GM12892 (cell line): ENCODE results near the gene GABRB1.

Experiments used
- POLR2A ChIP-seq: IDR thresholded peaks from 2 replicates; pipeline ENCODE4 v1.6.1; 2011; ENCODE audit warnings: low read depth, low read length, control low read depth
- POLR2AphosphoS5 ChIP-seq: IDR thresholded peaks from 2 replicates; pipeline ENCODE4 v1.6.1; 2011; ENCODE audit warnings: low read depth, low read length, control low read depth

DNA sequence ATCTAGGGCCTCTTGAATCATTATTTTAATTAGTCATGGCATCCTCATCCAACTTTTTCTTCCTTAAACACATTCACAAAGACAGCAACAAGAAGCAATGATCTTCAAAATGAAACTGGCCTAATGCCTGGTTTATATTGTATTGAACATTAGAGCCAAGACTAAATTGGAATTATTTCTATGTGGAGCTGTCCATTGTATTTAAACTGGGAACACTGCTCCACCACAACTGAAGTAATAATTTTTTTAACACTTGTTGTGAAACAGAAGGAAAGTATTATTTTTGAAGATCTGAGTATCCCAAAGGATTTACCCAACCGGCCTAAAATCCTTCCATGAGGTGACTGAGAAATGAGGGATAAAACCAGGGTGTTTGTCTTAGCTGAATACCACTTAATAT lies 6.9 kb downstream of the GABRB1 start:
- TF ChIP-seq POLR2A (no peak), POLR2AphosphoS5 (no peak)
